ENCODE measurements around the gene SYNJ2BP.
"Not testable (repeated sequence)": the region's sequence is repeated elsewhere in the genome, so short reads cannot be mapped to it uniquely, and the experiment has no call there.

The SYNJ2BP gene

DNA sequence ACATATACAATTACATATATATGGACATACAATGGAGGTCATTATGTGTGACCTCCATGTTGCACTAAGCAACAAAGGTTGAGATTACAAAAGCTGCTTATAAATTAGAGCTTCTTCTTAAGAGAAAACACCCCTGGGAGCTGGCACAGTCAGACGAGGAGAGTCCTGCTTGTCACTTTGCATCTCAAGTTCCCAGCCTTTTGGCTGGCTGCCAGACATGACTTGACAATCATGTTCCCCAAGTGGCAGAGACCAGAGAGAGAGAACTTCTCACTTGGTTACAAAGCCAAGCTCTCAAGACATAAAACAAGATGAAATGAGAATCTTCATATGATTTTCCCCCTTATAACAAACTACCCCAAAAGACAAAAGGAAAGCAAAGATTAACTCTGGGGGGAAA is 8.5 kb upstream of the SYNJ2BP start:
- no peak for ATAC-seq
- TF ChIP-seq ARNTL (CRISPR knock-in tag; IDR thresholded peaks at IDR 0.05; ENCODE audit: borderline replicate concordance, low read depth): no peak
- TF ChIP-seq ZNF8 (CRISPR knock-in tag; IDR thresholded peaks at IDR 0.05): no peak
- no peak for TF ChIP-seq ZFP30 (CRISPR knock-in tag; IDR thresholded peaks at IDR 0.05)
- TF ChIP-seq GLIS3 (CRISPR knock-in tag; IDR thresholded peaks at IDR 0.05): no peak
- TF ChIP-seq RARB (CRISPR knock-in tag; IDR thresholded peaks at IDR 0.05): no peak
- TF ChIP-seq, protein P1, sequence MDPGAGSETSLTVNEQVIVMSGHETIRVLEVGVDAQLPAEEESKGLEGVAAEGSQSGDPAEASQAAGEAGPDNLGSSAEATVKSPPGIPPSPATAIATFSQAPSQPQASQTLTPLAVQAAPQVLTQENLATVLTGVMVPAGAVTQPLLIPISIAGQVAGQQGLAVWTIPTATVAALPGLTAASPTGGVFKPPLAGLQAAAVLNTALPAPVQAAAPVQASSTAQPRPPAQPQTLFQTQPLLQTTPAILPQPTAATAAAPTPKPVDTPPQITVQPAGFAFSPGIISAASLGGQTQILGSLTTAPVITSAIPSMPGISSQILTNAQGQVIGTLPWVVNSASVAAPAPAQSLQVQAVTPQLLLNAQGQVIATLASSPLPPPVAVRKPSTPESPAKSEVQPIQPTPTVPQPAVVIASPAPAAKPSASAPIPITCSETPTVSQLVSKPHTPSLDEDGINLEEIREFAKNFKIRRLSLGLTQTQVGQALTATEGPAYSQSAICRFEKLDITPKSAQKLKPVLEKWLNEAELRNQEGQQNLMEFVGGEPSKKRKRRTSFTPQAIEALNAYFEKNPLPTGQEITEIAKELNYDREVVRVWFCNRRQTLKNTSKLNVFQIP (CRISPR knock-in tag; IDR thresholded peaks at IDR 0.05; ENCODE audit: borderline replicate concordance, low read depth): no peak
- no peak for TF ChIP-seq BACH2 (CRISPR knock-in tag; IDR thresholded peaks at IDR 0.05; ENCODE audit: borderline replicate concordance)
- TF ChIP-seq, protein P2, sequence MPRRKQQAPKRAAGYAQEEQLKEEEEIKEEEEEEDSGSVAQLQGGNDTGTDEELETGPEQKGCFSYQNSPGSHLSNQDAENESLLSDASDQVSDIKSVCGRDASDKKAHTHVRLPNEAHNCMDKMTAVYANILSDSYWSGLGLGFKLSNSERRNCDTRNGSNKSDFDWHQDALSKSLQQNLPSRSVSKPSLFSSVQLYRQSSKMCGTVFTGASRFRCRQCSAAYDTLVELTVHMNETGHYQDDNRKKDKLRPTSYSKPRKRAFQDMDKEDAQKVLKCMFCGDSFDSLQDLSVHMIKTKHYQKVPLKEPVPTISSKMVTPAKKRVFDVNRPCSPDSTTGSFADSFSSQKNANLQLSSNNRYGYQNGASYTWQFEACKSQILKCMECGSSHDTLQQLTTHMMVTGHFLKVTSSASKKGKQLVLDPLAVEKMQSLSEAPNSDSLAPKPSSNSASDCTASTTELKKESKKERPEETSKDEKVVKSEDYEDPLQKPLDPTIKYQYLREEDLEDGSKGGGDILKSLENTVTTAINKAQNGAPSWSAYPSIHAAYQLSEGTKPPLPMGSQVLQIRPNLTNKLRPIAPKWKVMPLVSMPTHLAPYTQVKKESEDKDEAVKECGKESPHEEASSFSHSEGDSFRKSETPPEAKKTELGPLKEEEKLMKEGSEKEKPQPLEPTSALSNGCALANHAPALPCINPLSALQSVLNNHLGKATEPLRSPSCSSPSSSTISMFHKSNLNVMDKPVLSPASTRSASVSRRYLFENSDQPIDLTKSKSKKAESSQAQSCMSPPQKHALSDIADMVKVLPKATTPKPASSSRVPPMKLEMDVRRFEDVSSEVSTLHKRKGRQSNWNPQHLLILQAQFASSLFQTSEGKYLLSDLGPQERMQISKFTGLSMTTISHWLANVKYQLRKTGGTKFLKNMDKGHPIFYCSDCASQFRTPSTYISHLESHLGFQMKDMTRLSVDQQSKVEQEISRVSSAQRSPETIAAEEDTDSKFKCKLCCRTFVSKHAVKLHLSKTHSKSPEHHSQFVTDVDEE (CRISPR knock-in tag; IDR thresholded peaks at IDR 0.05): no peak
- no peak for TF ChIP-seq ZNF70 (CRISPR knock-in tag; IDR thresholded peaks at IDR 0.05)
- no peak for TF ChIP-seq ZC3H10 (CRISPR knock-in tag; IDR thresholded peaks at IDR 0.05)
- TF ChIP-seq ZFP3 (CRISPR knock-in tag; IDR thresholded peaks at IDR 0.05): no peak

DNA sequence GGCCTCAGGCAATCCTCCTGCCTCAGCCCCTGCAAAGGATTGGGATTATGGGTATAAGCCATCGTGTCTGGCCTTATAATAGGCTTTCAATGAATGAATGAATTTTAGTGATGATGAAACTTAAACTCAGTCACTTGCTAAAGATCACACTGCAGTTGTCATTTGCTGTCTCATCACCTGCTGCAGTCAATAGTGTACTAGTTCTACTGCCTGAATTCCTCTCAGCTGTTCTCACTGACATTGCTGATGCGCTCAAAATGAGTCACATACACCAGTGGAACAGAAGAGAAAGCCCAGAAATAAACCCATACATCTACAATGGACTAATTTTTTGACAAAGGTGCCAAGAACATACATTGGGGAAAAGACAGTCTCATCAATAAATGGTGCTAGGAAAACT is 5.6 kb upstream of the SYNJ2BP start:
- ATAC-seq: no peak
- TF ChIP-seq ZNF70 (CRISPR knock-in tag; IDR thresholded peaks at IDR 0.05) (no peak), ZFP3 (CRISPR knock-in tag; IDR thresholded peaks at IDR 0.05) (no peak), RARB (CRISPR knock-in tag; IDR thresholded peaks at IDR 0.05) (no peak), GLIS3 (CRISPR knock-in tag; IDR thresholded peaks at IDR 0.05) (no peak), SNAI2 (CRISPR knock-in tag; IDR thresholded peaks at IDR 0.05) (no peak), ZFP30 (CRISPR knock-in tag; IDR thresholded peaks at IDR 0.05) (no peak), BACH2 (CRISPR knock-in tag; IDR thresholded peaks at IDR 0.05; ENCODE audit: borderline replicate concordance) (no peak)
- TF ChIP-seq, protein P3, sequence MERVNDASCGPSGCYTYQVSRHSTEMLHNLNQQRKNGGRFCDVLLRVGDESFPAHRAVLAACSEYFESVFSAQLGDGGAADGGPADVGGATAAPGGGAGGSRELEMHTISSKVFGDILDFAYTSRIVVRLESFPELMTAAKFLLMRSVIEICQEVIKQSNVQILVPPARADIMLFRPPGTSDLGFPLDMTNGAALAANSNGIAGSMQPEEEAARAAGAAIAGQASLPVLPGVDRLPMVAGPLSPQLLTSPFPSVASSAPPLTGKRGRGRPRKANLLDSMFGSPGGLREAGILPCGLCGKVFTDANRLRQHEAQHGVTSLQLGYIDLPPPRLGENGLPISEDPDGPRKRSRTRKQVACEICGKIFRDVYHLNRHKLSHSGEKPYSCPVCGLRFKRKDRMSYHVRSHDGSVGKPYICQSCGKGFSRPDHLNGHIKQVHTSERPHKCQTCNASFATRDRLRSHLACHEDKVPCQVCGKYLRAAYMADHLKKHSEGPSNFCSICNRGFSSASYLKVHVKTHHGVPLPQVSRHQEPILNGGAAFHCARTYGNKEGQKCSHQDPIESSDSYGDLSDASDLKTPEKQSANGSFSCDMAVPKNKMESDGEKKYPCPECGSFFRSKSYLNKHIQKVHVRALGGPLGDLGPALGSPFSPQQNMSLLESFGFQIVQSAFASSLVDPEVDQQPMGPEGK (CRISPR knock-in tag; IDR thresholded peaks at IDR 0.05; ENCODE audit: borderline replicate concordance): no peak
- TF ChIP-seq, protein P2 (CRISPR knock-in tag; IDR thresholded peaks at IDR 0.05): no peak

DNA sequence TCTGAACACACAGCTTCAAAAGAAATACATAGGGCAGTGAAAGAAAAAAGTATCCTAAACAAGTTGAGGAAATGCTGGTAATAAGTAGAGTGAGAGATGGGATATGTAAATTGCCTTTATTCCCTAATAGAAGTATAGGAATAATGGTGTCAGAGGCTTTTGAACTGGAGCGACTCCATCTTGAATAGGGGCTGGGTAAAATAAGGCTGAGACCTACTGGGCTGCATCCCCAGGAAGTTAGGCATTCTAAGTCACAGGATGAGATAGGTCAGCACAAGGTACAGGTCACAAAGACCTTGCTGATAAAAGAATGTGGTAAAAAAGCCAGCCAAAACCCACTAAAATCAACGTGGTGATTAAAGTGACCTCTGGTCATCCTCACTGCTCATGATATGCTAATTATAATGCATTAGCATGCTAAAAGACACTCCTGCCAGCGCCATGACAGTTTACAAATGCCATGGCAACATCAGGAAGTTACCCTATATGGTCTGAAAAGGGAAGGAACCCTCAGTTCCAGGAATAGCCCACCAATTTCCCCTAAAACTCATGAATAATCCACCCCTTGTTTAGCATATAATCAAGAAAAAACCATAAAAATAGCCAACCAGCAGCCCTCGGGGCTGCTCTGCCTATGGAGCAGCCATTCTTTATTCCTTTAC is 2.5 kb upstream of the SYNJ2BP start:
- ATAC-seq: not testable (repeated sequence)

DNA sequence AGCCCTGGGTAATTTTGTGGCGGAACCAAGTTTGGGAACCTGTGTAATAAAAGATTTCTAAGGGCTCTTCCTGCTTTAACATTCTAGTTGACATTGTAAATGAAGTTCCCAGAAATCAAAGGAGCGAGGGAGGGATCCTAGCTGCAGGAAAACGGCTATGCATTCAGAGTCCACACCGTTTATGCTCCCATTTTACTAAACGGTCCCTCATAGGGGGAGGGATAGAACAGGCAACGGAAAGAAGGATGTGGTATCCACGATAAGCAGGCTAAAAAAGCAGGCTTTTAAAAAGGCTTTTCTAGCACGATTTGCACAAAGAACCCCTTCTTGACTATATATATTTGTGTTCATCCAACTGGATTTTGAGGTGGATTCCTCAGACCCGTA is 559 bp downstream of the SYNJ2BP start:
- ATAC-seq: peak; percentile 72
- TF ChIP-seq OSR1 (CRISPR knock-in tag; IDR thresholded peaks at IDR 0.05): no peak
- TF ChIP-seq, protein P4, sequence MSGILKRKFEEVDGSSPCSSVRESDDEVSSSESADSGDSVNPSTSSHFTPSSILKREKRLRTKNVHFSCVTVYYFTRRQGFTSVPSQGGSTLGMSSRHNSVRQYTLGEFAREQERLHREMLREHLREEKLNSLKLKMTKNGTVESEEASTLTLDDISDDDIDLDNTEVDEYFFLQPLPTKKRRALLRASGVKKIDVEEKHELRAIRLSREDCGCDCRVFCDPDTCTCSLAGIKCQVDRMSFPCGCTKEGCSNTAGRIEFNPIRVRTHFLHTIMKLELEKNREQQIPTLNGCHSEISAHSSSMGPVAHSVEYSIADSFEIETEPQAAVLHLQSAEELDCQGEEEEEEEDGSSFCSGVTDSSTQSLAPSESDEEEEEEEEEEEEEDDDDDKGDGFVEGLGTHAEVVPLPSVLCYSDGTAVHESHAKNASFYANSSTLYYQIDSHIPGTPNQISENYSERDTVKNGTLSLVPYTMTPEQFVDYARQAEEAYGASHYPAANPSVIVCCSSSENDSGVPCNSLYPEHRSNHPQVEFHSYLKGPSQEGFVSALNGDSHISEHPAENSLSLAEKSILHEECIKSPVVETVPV (CRISPR knock-in tag; IDR thresholded peaks at IDR 0.05): no peak
- TF ChIP-seq CSDC2 (CRISPR knock-in tag; IDR thresholded peaks at IDR 0.05): no peak
- TF ChIP-seq ZNF70 (CRISPR knock-in tag; IDR thresholded peaks at IDR 0.05): no peak
- TF ChIP-seq, protein P1 (CRISPR knock-in tag; IDR thresholded peaks at IDR 0.05; ENCODE audit: borderline replicate concordance, low read depth): no peak

All from SK-N-SH treated with all-trans-retinoic acid at 6 μM for 48 hours (cell line).